Esophagus mucosa (tissue), 1 donor: ENCODE results near the gene SLC26A1. TPM values are rescaled to one million over a fixed set of nuclear protein-coding genes. Genes with fewer than 3 reads are reported as not detected.

Source experiments
- ATAC-seq: fragments of 200-7000 bp; cut with Tn5 transposase; one replicate; pipeline ENCODE4 v1.9.1; 2020
- total RNA-seq: library from RNA; stranded (reverse); gene quantifications from one replicate; pipeline ENCODE4 v1.2.4, GENCODE V29; 2023
- donor health status: DM: yes; HTN: yes; CAD: no.

The SLC26A1 gene
- total RNA-seq, 1 donor from 2014 or later, result not detected

GRCh38 chr4:1027915-1028238 lies 34.7 kb upstream of the SLC26A1 start:
- no peak for ATAC-seq

- no peak for ATAC-seq
Observed at GRCh38 chr4:1027219-1027914, 34.2 kb upstream of the SLC26A1 start.

- ATAC-seq, result peak; percentile 73
Observed at GRCh38 chr4:1026115-1026514, 32.9 kb upstream of the SLC26A1 start.

- no peak for ATAC-seq
Observed at GRCh38 chr4:1024882-1025545, 31.8 kb upstream of the SLC26A1 start.

GRCh38 chr4:1023895-1024740 lies 30.9 kb upstream of the SLC26A1 start:
- ATAC-seq, result no peak

GRCh38 chr4:1023075-1023640 lies 30.0 kb upstream of the SLC26A1 start:
- ATAC-seq, result no peak

GRCh38 chr4:1022739-1023066 lies 29.5 kb upstream of the SLC26A1 start:
- no peak for ATAC-seq

- ATAC-seq, result no peak
Observed at GRCh38 chr4:1022051-1022738, 29.0 kb upstream of the SLC26A1 start.

- no peak for ATAC-seq
Observed at GRCh38 chr4:1021386-1022050, 28.3 kb upstream of the SLC26A1 start.

- ATAC-seq, result no peak
Observed at GRCh38 chr4:1019729-1020470, 26.7 kb upstream of the SLC26A1 start.

GRCh38 chr4:1019320-1019719 lies 26.1 kb upstream of the SLC26A1 start:
- no peak for ATAC-seq

GRCh38 chr4:1018147-1019020 lies 25.2 kb upstream of the SLC26A1 start:
- ATAC-seq, result no peak

GRCh38 chr4:1017706-1018105 lies 24.5 kb upstream of the SLC26A1 start:
- ATAC-seq, result no peak

GRCh38 chr4:1017211-1017610 lies 24.0 kb upstream of the SLC26A1 start:
- no peak for ATAC-seq

GRCh38 chr4:1015746-1016145 lies 22.5 kb upstream of the SLC26A1 start:
- no peak for ATAC-seq

GRCh38 chr4:1015179-1015578 lies 22.0 kb upstream of the SLC26A1 start:
- ATAC-seq, result no peak

- no peak for ATAC-seq
Observed at GRCh38 chr4:1014291-1015167, 21.3 kb upstream of the SLC26A1 start.

GRCh38 chr4:1013225-1014073 lies 20.2 kb upstream of the SLC26A1 start:
- ATAC-seq, result no peak
